ENCODE measurements around the gene FRAT2.

Gene FRAT2

GRCh38 chr10:97328646-97329453, 5.7 kb downstream of the FRAT2 start:
- DNase-seq (ENCODE audit: low read depth), result no peak
- H3K4me3 ChIP-seq (ENCODE audit: low read depth, low read length), result no peak overlapping the region

DNA sequence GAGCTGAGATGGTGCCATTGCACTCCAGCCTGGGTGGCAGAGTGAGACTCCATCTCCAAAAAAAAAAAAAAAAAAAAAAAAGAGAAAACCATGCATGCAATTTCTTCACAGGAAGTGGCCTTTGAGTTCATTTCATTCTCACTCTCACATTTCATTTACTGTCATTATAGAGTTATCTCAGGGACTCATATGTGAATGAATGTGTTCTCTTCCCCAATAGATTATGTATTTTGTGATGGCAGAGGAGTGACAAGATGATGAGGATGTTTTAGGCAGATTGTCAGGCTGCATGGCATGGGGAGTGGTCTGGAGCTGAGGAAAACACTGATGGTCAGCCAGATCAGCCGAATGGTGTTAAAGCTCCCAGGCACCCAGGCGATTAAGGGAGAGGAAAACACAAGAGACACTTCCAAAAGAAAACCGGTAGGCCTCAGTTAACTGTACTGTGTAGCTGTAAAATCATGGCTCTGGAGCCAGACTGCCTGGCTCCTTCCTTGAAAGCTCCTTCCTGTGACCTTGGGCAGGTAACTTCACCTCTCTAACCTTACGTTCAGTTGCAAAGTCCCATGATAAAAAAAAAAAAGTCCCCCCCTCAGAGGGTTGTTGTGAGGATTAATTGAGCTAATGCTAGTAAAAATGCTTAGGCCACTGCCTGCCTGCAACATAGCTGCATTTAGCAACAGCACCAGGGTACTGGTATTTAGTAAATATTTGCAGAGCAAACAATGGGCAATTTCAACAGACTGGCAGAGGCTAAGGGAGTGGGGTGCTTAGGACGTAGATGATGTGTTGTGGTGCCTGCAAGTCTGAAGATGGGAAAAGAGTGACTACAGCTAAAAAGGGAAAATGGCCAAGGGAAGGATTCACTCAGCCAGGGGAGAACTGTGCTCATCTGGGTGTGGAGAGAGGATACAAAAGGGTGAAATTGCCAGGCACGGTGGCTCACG, 6.9 kb downstream of the FRAT2 start:
- no peak overlapping the region for H3K4me3 ChIP-seq (ENCODE audit: low read depth, low read length)
- no peak for DNase-seq (ENCODE audit: low read depth)

DNA sequence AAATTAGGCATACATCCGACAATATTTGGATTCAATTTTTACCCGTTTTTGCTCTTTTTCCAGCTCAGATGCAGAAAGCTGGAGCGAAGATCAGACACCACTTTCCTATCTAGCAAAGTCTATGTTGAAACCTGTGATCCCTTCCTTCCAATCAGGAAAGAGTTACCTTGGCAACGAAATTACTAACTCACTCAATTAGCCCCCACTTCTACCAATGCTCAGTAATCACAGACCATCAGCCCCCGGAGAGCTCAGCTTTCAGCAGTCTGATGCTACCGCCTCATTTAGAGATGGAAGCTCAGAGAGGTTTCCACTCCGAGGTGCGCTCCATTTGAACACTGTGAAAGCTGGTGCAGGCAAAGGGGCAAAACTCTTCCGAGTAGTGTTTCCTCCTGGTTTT, 8.8 kb downstream of the FRAT2 start:
- H3K4me3 ChIP-seq (ENCODE audit: low read depth, low read length), result no peak overlapping the region
- DNase-seq (ENCODE audit: low read depth), result no peak

GRCh38 chr10:97323501-97323900, 11.0 kb downstream of the FRAT2 start:
- no peak overlapping the region for H3K4me3 ChIP-seq (ENCODE audit: low read depth, low read length)

DNA sequence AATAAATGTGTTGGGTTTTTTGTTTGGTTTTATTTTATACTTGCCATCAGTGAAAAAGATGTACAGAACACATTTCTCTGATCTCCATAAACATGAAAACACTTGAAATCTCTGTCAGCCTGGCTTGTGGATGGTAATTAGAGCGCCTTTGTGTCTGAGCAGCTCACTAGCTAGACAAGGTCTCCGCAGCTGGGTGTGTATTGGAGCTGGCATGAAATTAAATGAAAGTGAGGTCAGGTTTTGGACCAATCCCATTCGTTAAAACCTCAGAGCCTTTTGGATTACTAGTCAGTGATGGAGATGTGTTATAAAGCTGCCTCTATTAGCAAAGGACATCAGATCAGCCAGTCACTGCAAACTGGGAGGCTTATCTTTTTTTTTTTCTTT, 12.7 kb downstream of the FRAT2 start:
- no peak overlapping the region for H3K4me3 ChIP-seq (ENCODE audit: low read depth, low read length)
- DNase-seq (ENCODE audit: low read depth), result no peak

More at GRCh38 chr10:97323501-97323900, 11.0 kb downstream of the FRAT2 start:
- no peak for DNase-seq (ENCODE audit: low read depth)

GRCh38 chr10:97321032-97321803, 13.3 kb downstream of the FRAT2 start:
- no peak for DNase-seq (ENCODE audit: low read depth)
- H3K4me3 ChIP-seq (ENCODE audit: low read depth, low read length), result no peak overlapping the region

DNA sequence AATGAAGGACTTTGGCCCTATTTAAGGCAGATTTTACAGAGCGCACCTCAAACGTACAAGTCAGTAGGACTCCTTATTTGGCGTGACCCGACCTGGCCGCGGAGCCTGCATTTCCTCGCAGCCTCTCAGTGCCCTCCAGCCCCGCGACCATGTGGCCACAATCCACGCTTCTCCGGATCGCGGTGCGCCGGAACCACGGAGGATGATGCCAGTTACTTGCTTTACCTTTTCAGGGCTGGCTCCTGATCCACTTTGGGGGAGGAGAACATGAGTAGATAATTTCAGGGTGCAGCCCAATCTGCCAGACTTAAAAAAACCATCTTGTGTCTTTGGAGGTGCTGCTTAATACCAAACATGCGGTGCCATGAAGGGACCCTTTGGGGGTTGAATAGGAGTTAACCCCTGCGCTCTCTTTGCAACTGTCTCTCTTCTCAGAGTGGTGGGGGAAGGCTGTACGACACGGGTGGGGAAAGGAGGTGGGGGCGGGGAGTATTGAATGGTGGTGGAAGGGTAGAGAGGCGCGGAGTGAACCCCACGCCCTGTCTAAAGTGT, 14.0 kb downstream of the FRAT2 start:
- no peak for DNase-seq (ENCODE audit: low read depth)
- H3K4me3 ChIP-seq (ENCODE audit: low read depth, low read length), result no peak overlapping the region

- DNase-seq (ENCODE audit: low read depth), result no peak
- peak overlapping the region; percentile 67 for H3K4me3 ChIP-seq (ENCODE audit: low read depth, low read length)
These were observed 14.7 kb downstream of the FRAT2 start for GRCh38 chr10:97319671-97320479.

DNA sequence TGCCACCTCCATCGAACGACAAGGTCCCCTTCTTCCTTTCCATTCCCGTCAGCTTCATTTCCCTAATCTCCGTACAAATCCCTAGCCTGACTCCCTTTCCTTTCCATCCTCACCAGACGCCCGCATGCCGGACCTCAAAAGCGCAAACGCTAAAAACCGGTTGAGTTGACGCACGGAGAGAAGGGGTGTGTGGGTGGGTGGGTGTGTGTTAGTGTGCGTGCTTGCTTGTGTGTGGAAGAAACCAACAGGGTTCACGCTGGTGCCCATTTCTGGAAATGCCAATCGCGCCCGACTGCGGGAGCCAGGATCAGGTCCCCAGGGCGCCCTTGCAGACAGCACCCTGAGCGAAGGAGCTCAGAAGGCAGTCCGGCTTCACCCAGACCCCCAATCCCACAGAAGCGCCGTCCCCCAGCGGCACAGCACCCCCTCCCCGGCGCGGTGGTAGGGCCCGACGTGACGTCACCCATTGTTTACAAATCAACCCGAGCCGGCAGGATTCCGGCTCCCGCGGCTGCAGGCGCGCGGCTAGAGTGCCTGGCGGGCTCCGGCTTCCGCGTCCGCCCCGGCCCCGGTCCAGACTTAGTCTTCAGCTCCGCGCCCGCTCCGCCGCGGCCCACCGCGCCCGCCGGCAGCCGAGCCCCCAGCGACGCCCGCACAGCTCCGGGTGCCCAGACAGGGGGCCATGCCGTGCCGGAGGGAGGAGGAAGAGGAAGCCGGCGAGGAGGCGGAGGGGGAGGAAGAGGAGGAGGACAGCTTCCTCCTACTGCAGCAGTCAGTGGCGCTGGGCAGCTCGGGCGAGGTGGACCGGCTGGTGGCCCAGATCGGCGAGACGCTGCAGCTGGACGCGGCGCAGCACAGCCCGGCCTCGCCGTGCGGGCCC, 15.5 kb downstream of the FRAT2 start, which contains the start of gene FRAT1:
FRAT1 (plus strand) TSS at position 500 of the 880 bp plus-strand sequence; CDS start at position 683, 183 bp downstream.
- peak; percentile 78 for DNase-seq (ENCODE audit: low read depth)

DNA sequence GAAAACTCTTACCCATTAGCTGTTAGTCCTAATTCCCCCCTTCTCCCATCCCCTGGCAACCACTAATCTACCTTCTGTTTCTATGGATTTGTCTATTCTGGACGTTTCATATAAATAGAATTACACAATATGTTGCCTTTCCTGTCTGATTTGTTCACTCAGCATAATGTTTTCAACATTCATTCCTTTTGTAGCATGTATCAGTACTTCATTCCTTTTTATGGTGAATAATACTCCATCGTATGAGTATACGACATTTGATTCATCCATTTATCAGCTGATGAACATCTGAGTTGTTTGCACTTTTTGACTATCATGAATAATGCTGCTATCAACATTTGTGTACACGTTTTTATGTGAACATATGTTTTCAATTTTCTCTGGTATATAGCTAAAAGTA, 19.9 kb downstream of the FRAT2 start:
- H3K4me3 ChIP-seq (ENCODE audit: low read depth, low read length), result no peak overlapping the region
- DNase-seq (ENCODE audit: low read depth), result no peak

More for the DNA sequence above, 15.5 kb downstream of the FRAT2 start, which contains the start of gene FRAT1:
- H3K4me3 ChIP-seq (ENCODE audit: low read depth, low read length), result peak within 1 kb of the TSS; percentile 67

- no peak for DNase-seq (ENCODE audit: low read depth)
- no peak overlapping the region for H3K4me3 ChIP-seq (ENCODE audit: low read depth, low read length)
These were observed 21.6 kb downstream of the FRAT2 start for GRCh38 chr10:97312897-97313296.

- DNase-seq (ENCODE audit: low read depth), result no peak
These were observed 23.4 kb downstream of the FRAT2 start for GRCh38 chr10:97311111-97311626.

DNA sequence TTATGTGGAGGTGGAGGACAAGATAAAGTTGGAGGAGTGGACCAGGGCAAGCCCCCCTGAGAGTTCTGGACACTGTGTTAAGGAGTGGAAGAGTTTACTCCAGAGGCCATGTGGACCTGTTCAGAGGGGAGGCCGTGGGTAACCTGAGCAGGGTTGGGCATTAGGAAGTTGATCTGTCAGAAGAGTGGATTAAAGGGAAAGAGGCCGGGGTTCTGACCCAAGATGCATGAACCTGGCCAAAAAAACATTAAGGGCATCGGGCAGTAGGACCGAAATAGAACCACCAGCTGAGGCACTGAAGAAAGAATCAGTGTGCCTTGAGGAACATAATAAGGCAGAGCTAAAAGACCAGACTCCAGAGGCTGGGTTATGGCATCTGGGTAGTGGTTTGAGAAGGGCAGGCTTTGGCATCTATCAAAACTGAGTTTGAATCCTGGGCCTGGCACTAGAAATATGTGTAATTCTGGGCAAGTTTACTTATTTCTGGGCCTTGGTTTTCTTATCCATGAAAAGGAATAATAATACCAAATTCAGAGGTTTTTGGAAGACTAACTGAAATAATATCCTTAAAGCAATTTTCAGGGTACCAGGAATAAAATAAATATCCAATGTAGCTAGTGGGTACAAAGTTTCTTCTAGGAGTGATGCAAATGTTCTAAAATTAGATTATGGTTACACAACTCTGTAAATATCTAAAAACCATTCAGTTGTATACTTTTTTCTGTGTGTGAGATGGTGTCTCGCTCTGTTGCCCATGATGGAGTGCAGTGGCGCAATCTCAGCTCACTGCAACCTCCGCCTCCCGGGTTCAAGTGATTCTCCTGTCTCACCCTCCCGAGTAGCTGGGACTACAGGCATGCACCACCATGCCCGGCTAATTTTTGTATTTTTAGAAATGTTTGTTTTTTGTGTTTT, 26.4 kb downstream of the FRAT2 start:
- no peak for DNase-seq (ENCODE audit: low read depth)
- no peak overlapping the region for H3K4me3 ChIP-seq (ENCODE audit: low read depth, low read length)

More at GRCh38 chr10:97311111-97311626, 23.4 kb downstream of the FRAT2 start:
- no peak overlapping the region for H3K4me3 ChIP-seq (ENCODE audit: low read depth, low read length)

GRCh38 chr10:97307441-97307840, 27.1 kb downstream of the FRAT2 start:
- no peak overlapping the region for H3K4me3 ChIP-seq (ENCODE audit: low read depth, low read length)
- DNase-seq (ENCODE audit: low read depth), result no peak

DNA sequence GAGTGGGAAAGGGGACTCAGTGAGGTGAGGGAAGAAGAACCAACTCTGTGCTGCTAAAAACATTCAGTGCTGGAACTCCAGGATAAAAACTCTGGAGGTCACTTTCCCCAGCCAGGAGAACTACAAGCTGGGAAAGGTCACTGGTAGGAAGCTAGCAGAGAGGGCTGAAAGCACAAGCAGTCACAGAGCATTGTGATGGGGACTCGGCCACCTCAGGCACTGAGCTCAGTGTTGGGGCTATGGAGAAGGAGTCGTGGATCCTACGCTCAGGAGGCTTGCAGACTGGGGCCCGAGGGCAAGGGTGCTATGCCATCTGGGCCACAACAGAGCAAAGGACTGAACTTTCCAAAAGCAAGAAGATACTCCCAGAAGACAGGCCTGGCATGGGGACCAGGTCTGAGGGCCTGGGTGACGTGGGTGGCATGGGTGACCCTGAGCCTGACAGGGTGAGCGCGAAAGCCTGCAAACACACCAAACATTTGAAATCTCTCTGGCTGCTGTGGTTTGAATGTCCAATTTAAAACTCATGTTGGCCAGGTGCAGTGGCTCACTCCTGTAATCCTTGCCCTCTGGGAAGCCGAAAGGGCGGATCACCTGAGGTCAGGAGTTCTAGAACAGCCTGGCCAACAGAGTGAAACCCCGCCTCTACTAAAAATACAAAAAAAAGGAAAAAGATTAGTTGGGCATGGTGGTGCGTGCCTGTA, 32.3 kb downstream of the FRAT2 start:
- DNase-seq (ENCODE audit: low read depth), result no peak
- no peak overlapping the region for H3K4me3 ChIP-seq (ENCODE audit: low read depth, low read length)

DNA sequence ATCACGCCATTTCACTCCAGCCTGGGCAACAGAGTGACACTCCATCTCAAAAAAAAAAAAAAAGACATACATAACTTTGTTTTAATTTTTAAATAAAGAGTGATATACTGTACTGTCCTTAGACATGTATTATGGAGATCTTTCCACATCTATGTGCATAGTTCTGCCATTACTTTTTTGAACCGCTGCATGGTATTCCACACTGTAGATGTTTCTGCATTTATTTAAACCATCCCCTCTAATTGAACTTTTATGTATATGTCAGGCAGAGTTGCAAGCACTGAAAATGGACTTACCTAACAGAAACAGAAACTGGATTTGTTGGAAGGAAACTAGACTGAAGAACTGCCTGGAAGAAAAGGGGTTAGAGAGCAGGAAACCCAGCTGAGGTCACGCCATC, 33.5 kb downstream of the FRAT2 start:
- H3K4me3 ChIP-seq (ENCODE audit: low read depth, low read length), result no peak overlapping the region
- no peak for DNase-seq (ENCODE audit: low read depth)

Data from skeletal muscle cell (primary cell).